Progenitor cell of endocrine pancreas (in vitro differentiated cells): ENCODE measurements around the gene HOXA11. TPM values are rescaled to one million over a fixed set of nuclear protein-coding genes. Genes with fewer than 3 reads are reported as not detected.

Source experiments
- DNase-seq: peaks from one replicate; pipeline ENCODE4 v3.0.0; 2021; ENCODE audit warnings: low spot score; ENCODE audit not compliant: unreplicated experiment
- H3K27ac Mint-ChIP-seq: 2 replicates; pipeline ENCODE4 v1.8.0; 2021; ENCODE audit warnings: mild to moderate bottlenecking, moderate library complexity, mixed read lengths
- H3K27me3 Mint-ChIP-seq: 2 replicates; pipeline ENCODE4 v1.8.0; 2021; ENCODE audit warnings: mixed read lengths
- H3K36me3 Mint-ChIP-seq: 2 replicates; pipeline ENCODE4 v1.8.0; 2022; ENCODE audit warnings: mixed read lengths; ENCODE audit not compliant: insufficient read depth
- H3K4me1 Mint-ChIP-seq: 2 replicates; pipeline ENCODE4 v1.8.0; 2021; ENCODE audit warnings: low read depth, mixed read lengths
- H3K4me3 Mint-ChIP-seq: 2 replicates; pipeline ENCODE4 v1.8.0; 2021; ENCODE audit warnings: low read depth, mild to moderate bottlenecking, moderate library complexity, mixed read lengths
- H3K9me3 Mint-ChIP-seq: 2 replicates; pipeline ENCODE4 v1.8.0; 2021; ENCODE audit warnings: low read depth, mixed read lengths
- CTCF ChIP-seq: fragments of 200-600 bp; sonication (generic); IDR thresholded peaks from one replicate; pipeline ENCODE4 v1.5.0; 2021; ENCODE audit warnings: antibody characterized with exemption, mild to moderate bottlenecking; ENCODE audit not compliant: unreplicated experiment
- total RNA-seq: library from RNA; stranded (reverse); gene quantifications from 2 replicates; pipeline ENCODE4 v1.2.1, GENCODE V29; 2021

HOXA11 gene
- total RNA-seq, 1 donor from 2014 or later: not detected

GRCh38 chr7:27160546-27161213 lies 24.4 kb downstream of the HOXA11 start:
- H3K27ac Mint-ChIP-seq: no peak overlapping the region
- no peaks in the 10 kb centered on the region for H3K9me3 Mint-ChIP-seq
- H3K4me1 Mint-ChIP-seq: peaks cover 4% of the 10 kb centered on the region
- H3K36me3 Mint-ChIP-seq: peaks cover 1% of the 10 kb centered on the region
- peak; percentile 99 for TF ChIP-seq CTCF
- peaks cover 86% of the 10 kb centered on the region for H3K27me3 Mint-ChIP-seq
- H3K4me3 Mint-ChIP-seq: peak overlapping the region; percentile 60
- DNase-seq: peak; percentile 90

- H3K9me3 Mint-ChIP-seq: no peaks in the 10 kb centered on the region
- no peak overlapping the region for H3K27ac Mint-ChIP-seq
- H3K4me1 Mint-ChIP-seq: peaks cover 5% of the 10 kb centered on the region
- no peak for DNase-seq
- H3K27me3 Mint-ChIP-seq: peaks cover 87% of the 10 kb centered on the region
- TF ChIP-seq CTCF: no peak
- H3K36me3 Mint-ChIP-seq: peaks cover 1% of the 10 kb centered on the region
- peak overlapping the region; percentile 35 for H3K4me3 Mint-ChIP-seq
These were observed 24.9 kb downstream of the HOXA11 start for GRCh38 chr7:27160145-27160545.

- no peak for DNase-seq
- TF ChIP-seq CTCF: no peak
- Mint-ChIP-seq H3K27me3 (peaks cover 89% of the 10 kb centered on the region), H3K27ac (no peak overlapping the region), H3K9me3 (no peaks in the 10 kb centered on the region), H3K36me3 (peaks cover 2% of the 10 kb centered on the region), H3K4me3 (no peak overlapping the region), H3K4me1 (peaks cover 7% of the 10 kb centered on the region)
These were observed 25.5 kb downstream of the HOXA11 start for GRCh38 chr7:27159266-27160144.

- no peak overlapping the region for H3K4me3 Mint-ChIP-seq
These were observed 26.4 kb downstream of the HOXA11 start for GRCh38 chr7:27158436-27159265.

More at GRCh38 chr7:27158436-27159265, 26.4 kb downstream of the HOXA11 start:
- DNase-seq: no peak
- Mint-ChIP-seq H3K27me3 (peaks cover 89% of the 10 kb centered on the region), H3K36me3 (peaks cover 2% of the 10 kb centered on the region), H3K4me1 (peaks cover 7% of the 10 kb centered on the region), H3K9me3 (no peaks in the 10 kb centered on the region), H3K27ac (no peak overlapping the region)
- TF ChIP-seq CTCF: no peak
